ENCODE results near the gene C18orf54.
"Not testable (repeated sequence)": the region's sequence is repeated elsewhere in the genome, so short reads cannot be mapped to it uniquely, and the experiment has no call there.

C18orf54 gene

GRCh38 chr18:54386043-54386442 is 28.3 kb downstream of the C18orf54 start:
- H3K27me3 ChIP-seq (ENCODE audit: control insufficient read depth in 5 of 5, insufficient read depth in 4 of 5, low read length in 5 of 5), result no peaks in the 10 kb centered on the region
- H3K9ac ChIP-seq (ENCODE audit: low read length in 5 of 5), result no peak overlapping the region
- H3K4me1 ChIP-seq (ENCODE audit: control insufficient read depth in 5 of 5, insufficient read depth in 5 of 5, low read length in 5 of 5), result peaks cover 0 to 7% (median 0%) of the 10 kb centered on the region in 5 donors
- no peaks in the 10 kb centered on the region for H3K9me3 ChIP-seq (ENCODE audit: control insufficient read depth in 5 of 5, low read length in 5 of 5)
- H3K27ac ChIP-seq (ENCODE audit: low read depth, low read length), result no peak overlapping the region
- no peak overlapping the region for H3K4me3 ChIP-seq (ENCODE audit: low read depth in 1 of 5, low read length in 5 of 5)
- H3K36me3 ChIP-seq (ENCODE audit: control insufficient read depth in 5 of 5, insufficient read depth in 5 of 5, low read length in 5 of 5), result no peaks in the 10 kb centered on the region

GRCh38 chr18:54386800-54387495 is 29.2 kb downstream of the C18orf54 start:
- not testable (repeated sequence) for H3K4me1 ChIP-seq (ENCODE audit: control insufficient read depth in 5 of 5, insufficient read depth in 5 of 5, low read length in 5 of 5); H3K4me3 ChIP-seq (ENCODE audit: low read depth in 1 of 5, low read length in 5 of 5)

DNA sequence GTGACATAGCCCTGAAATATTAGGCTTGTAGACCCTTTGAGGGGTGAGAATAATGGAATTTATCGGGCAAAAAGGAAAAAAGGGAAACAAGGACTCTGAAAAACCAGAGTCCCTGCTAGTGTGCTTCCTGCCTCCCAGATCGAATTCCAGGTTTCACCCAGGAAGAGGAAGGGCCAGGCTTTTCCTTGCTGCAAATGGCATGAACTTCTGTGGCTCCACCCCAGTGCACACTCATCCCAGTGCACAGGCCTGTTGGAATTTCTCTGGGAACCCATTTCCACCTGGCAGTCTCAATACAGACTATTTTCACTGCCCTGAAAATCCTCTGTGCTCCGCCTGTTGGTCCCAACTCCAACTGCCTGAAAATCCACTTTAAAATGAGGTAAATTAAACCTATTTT is 29.9 kb downstream of the C18orf54 start:
- no peaks in the 10 kb centered on the region for H3K27me3 ChIP-seq (ENCODE audit: control insufficient read depth in 5 of 5, insufficient read depth in 4 of 5, low read length in 5 of 5)
- H3K9ac ChIP-seq (ENCODE audit: low read length in 5 of 5), result no peak overlapping the region
- H3K27ac ChIP-seq (ENCODE audit: low read depth, low read length), result no peak overlapping the region
- H3K4me3 ChIP-seq (ENCODE audit: low read depth in 1 of 5, low read length in 5 of 5), result no peak overlapping the region
- H3K36me3 ChIP-seq (ENCODE audit: control insufficient read depth in 5 of 5, insufficient read depth in 5 of 5, low read length in 5 of 5), result no peaks in the 10 kb centered on the region
- H3K4me1 ChIP-seq (ENCODE audit: control insufficient read depth in 5 of 5, insufficient read depth in 5 of 5, low read length in 5 of 5), result peaks cover 0 to 7% (median 0%) of the 10 kb centered on the region in 5 donors
- H3K9me3 ChIP-seq (ENCODE audit: control insufficient read depth in 5 of 5, low read length in 5 of 5), result no peaks in the 10 kb centered on the region

More at GRCh38 chr18:54386800-54387495, 29.2 kb downstream of the C18orf54 start:
- H3K27me3 ChIP-seq (ENCODE audit: control insufficient read depth in 5 of 5, insufficient read depth in 4 of 5, low read length in 5 of 5); H3K27ac ChIP-seq (ENCODE audit: low read depth, low read length); H3K36me3 ChIP-seq (ENCODE audit: control insufficient read depth in 5 of 5, insufficient read depth in 5 of 5, low read length in 5 of 5); H3K9ac ChIP-seq (ENCODE audit: low read length in 5 of 5); H3K9me3 ChIP-seq (ENCODE audit: control insufficient read depth in 5 of 5, low read length in 5 of 5): not testable (repeated sequence)

GRCh38 chr18:54388203-54389142 is 30.8 kb downstream of the C18orf54 start:
- peaks cover 0 to 7% (median 0%) of the 10 kb centered on the region in 5 donors for H3K4me1 ChIP-seq (ENCODE audit: control insufficient read depth in 5 of 5, insufficient read depth in 5 of 5, low read length in 5 of 5)
- H3K36me3 ChIP-seq (ENCODE audit: control insufficient read depth in 5 of 5, insufficient read depth in 5 of 5, low read length in 5 of 5), result no peaks in the 10 kb centered on the region
- no peaks in the 10 kb centered on the region for H3K27me3 ChIP-seq (ENCODE audit: control insufficient read depth in 5 of 5, insufficient read depth in 4 of 5, low read length in 5 of 5)
- H3K27ac ChIP-seq (ENCODE audit: low read depth, low read length), result no peak overlapping the region
- no peaks in the 10 kb centered on the region for H3K9me3 ChIP-seq (ENCODE audit: control insufficient read depth in 5 of 5, low read length in 5 of 5)
- no peak overlapping the region for H3K9ac ChIP-seq (ENCODE audit: low read length in 5 of 5)
- no peak overlapping the region for H3K4me3 ChIP-seq (ENCODE audit: low read depth in 1 of 5, low read length in 5 of 5)

DNA sequence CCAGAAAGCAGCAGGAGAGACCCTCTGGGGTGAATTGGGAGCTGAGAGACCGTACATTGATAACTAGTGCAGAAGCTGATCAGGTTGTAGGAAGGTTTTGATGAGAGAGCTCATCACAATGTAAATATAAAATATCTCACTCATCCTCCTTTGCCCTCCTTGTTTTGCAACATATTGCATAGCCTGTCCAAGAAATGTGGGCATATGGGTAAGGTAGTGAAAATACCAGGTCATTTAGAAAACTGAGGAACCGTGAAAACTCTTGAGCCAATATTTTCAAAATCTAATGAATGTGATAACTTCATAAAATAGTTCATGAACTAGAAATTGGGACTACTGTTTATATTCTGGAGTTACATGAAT is 31.4 kb downstream of the C18orf54 start:
- H3K27ac ChIP-seq (ENCODE audit: low read depth, low read length), result no peak overlapping the region
- no peak overlapping the region for H3K9ac ChIP-seq (ENCODE audit: low read length in 5 of 5)
- H3K4me1 ChIP-seq (ENCODE audit: control insufficient read depth in 5 of 5, insufficient read depth in 5 of 5, low read length in 5 of 5), result peaks cover 0 to 7% (median 0%) of the 10 kb centered on the region in 5 donors
- H3K4me3 ChIP-seq (ENCODE audit: low read depth in 1 of 5, low read length in 5 of 5), result no peak overlapping the region
- H3K27me3 ChIP-seq (ENCODE audit: control insufficient read depth in 5 of 5, insufficient read depth in 4 of 5, low read length in 5 of 5), result no peaks in the 10 kb centered on the region
- H3K36me3 ChIP-seq (ENCODE audit: control insufficient read depth in 5 of 5, insufficient read depth in 5 of 5, low read length in 5 of 5), result no peaks in the 10 kb centered on the region
- H3K9me3 ChIP-seq (ENCODE audit: control insufficient read depth in 5 of 5, low read length in 5 of 5), result no peaks in the 10 kb centered on the region

DNA sequence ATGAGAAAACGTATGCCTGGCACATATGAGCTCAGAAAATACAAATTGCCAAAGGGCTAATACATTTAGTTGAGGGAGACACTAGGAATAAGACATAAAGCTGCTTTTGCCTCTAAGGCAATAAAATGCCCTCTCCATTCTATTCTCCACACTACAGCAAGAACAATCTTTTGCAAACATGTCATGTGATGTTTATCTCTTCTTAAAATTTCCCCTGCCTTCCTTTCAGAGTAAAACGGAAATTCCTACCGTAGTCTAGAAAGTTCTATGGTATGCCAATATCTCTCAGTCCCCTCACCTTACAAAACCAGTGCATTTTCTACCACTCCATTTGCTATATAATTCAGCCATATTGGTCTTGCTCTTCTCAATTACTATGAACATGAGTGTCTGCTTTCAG is 33.1 kb downstream of the C18orf54 start:
- no peaks in the 10 kb centered on the region for H3K9me3 ChIP-seq (ENCODE audit: control insufficient read depth in 5 of 5, low read length in 5 of 5)
- no peaks in the 10 kb centered on the region for H3K36me3 ChIP-seq (ENCODE audit: control insufficient read depth in 5 of 5, insufficient read depth in 5 of 5, low read length in 5 of 5)
- no peak overlapping the region for H3K4me3 ChIP-seq (ENCODE audit: low read depth in 1 of 5, low read length in 5 of 5)
- peaks cover 0 to 7% (median 0%) of the 10 kb centered on the region in 5 donors for H3K4me1 ChIP-seq (ENCODE audit: control insufficient read depth in 5 of 5, insufficient read depth in 5 of 5, low read length in 5 of 5)
- H3K27me3 ChIP-seq (ENCODE audit: control insufficient read depth in 5 of 5, insufficient read depth in 4 of 5, low read length in 5 of 5), result no peaks in the 10 kb centered on the region
- H3K9ac ChIP-seq (ENCODE audit: low read length in 5 of 5), result no peak overlapping the region
- H3K27ac ChIP-seq (ENCODE audit: low read depth, low read length), result no peak overlapping the region

DNA sequence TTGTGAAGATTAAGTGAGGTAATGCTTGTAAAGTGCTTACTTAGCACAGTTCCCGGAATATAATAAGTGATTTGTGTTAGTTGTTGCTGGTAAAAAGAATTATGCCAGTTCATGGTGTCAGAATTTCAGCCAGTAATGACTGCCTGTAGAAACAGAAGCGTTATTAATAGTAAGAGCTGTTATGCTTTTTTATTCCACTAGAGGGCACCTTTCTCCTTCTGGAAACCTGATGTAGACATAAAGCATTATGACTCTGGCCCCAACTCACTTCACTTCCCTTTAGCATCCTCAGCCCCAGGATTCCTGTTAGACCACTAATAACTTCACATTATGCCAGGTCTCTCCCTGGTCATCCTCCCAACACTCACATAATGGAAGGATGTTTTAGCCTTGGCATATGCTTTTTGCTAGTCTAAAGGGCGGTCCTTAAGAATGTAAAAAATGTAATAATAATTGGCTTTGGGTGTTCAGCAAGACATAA is 34.9 kb downstream of the C18orf54 start:
- H3K27ac ChIP-seq (ENCODE audit: low read depth, low read length), result no peak overlapping the region
- no peak overlapping the region for H3K9ac ChIP-seq (ENCODE audit: low read length in 5 of 5)
- no peaks in the 10 kb centered on the region for H3K27me3 ChIP-seq (ENCODE audit: control insufficient read depth in 5 of 5, insufficient read depth in 4 of 5, low read length in 5 of 5)
- H3K9me3 ChIP-seq (ENCODE audit: control insufficient read depth in 5 of 5, low read length in 5 of 5), result no peaks in the 10 kb centered on the region
- no peaks in the 10 kb centered on the region for H3K36me3 ChIP-seq (ENCODE audit: control insufficient read depth in 5 of 5, insufficient read depth in 5 of 5, low read length in 5 of 5)
- H3K4me3 ChIP-seq (ENCODE audit: low read depth in 1 of 5, low read length in 5 of 5), result no peak overlapping the region
- peaks cover 0 to 7% (median 0%) of the 10 kb centered on the region in 5 donors for H3K4me1 ChIP-seq (ENCODE audit: control insufficient read depth in 5 of 5, insufficient read depth in 5 of 5, low read length in 5 of 5)

DNA sequence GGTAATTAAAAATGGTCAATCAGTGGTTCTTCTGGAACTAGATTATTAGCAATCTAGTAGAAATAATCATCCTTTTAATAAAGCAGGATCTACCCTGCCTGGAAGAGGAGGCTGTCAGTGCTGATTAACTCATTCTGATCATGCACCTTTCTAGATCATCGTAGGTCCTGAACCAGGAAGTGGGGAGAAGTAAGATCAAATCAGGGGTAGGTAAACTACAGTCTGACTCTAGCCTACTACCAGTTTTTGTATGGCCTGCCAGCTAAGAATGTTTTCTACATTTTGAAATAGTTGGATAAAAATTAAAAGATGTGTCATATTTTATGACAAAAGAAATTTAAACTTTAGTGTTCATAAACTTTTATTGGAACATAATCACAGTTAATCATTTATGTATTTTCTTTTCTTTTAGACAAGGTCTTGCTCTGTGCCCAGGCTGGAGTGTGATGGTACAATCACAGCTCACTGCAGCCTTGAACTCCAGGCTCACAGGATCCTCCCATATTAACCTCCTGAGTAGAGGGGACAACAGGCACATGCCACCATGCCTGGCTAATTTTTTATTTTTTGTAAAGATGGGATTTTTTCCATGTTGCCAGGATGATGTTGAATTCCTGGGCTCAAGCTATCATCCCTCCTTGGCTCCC is 36.1 kb downstream of the C18orf54 start:
- Histone ChIP-seq H3K36me3 (ENCODE audit: control insufficient read depth in 5 of 5, insufficient read depth in 5 of 5, low read length in 5 of 5) (no peaks in the 10 kb centered on the region), H3K27me3 (ENCODE audit: control insufficient read depth in 5 of 5, insufficient read depth in 4 of 5, low read length in 5 of 5) (no peaks in the 10 kb centered on the region), H3K4me3 (ENCODE audit: low read depth in 1 of 5, low read length in 5 of 5) (no peak overlapping the region), H3K4me1 (ENCODE audit: control insufficient read depth in 5 of 5, insufficient read depth in 5 of 5, low read length in 5 of 5) (peaks cover 0 to 2% (median 0%) of the 10 kb centered on the region in 5 donors), H3K9me3 (ENCODE audit: control insufficient read depth in 5 of 5, low read length in 5 of 5) (no peaks in the 10 kb centered on the region), H3K27ac (ENCODE audit: low read depth, low read length) (no peak overlapping the region), H3K9ac (ENCODE audit: low read length in 5 of 5) (no peak overlapping the region)

- Histone ChIP-seq H3K27ac (ENCODE audit: low read depth, low read length) (no peak overlapping the region), H3K9ac (ENCODE audit: low read length in 5 of 5) (no peak overlapping the region), H3K4me3 (ENCODE audit: low read depth in 1 of 5, low read length in 5 of 5) (no peak overlapping the region), H3K4me1 (ENCODE audit: control insufficient read depth in 5 of 5, insufficient read depth in 5 of 5, low read length in 5 of 5) (no peaks in the 10 kb centered on the region), H3K9me3 (ENCODE audit: control insufficient read depth in 5 of 5, low read length in 5 of 5) (no peaks in the 10 kb centered on the region), H3K36me3 (ENCODE audit: control insufficient read depth in 5 of 5, insufficient read depth in 5 of 5, low read length in 5 of 5) (no peaks in the 10 kb centered on the region), H3K27me3 (ENCODE audit: control insufficient read depth in 5 of 5, insufficient read depth in 4 of 5, low read length in 5 of 5) (no peaks in the 10 kb centered on the region)
These were observed 39.1 kb downstream of the C18orf54 start for GRCh38 chr18:54396760-54397159.

- Histone ChIP-seq H3K36me3 (ENCODE audit: control insufficient read depth in 5 of 5, insufficient read depth in 5 of 5, low read length in 5 of 5) (no peaks in the 10 kb centered on the region), H3K27ac (ENCODE audit: low read depth, low read length) (no peak overlapping the region), H3K4me3 (ENCODE audit: low read depth in 1 of 5, low read length in 5 of 5) (no peak overlapping the region), H3K9ac (ENCODE audit: low read length in 5 of 5) (no peak overlapping the region), H3K27me3 (ENCODE audit: control insufficient read depth in 5 of 5, insufficient read depth in 4 of 5, low read length in 5 of 5) (no peaks in the 10 kb centered on the region), H3K9me3 (ENCODE audit: control insufficient read depth in 5 of 5, low read length in 5 of 5) (no peaks in the 10 kb centered on the region), H3K4me1 (ENCODE audit: control insufficient read depth in 5 of 5, insufficient read depth in 5 of 5, low read length in 5 of 5) (no peaks in the 10 kb centered on the region)
These were observed 47.6 kb downstream of the C18orf54 start for GRCh38 chr18:54405290-54405689.

Data from subcutaneous abdominal adipose tissue (tissue), 5 donors.